ENCODE results near the gene PDZD7. TPM values are rescaled to one million over a fixed set of nuclear protein-coding genes. Genes with fewer than 3 reads are reported as not detected.

Gene PDZD7
- total and polyA plus RNA-seq, 2 donors (not counting 3 experiments of a cell fraction or from before 2014, with no cell fraction given), result 0.41 to 1.6 TPM

- no peak overlapping the region for H3K9ac ChIP-seq (replicated peaks; ENCODE audit: extremely low read depth, insufficient read depth, low read length)
- H4K20me1 ChIP-seq (replicated peaks; ENCODE audit: control insufficient read depth, extremely low read depth, insufficient read depth, low read length), result no peaks in the 10 kb centered on the region
- dilution Hi-C loops (cut with MboI; ENCODE audit: extremely low pct_ligation_motif_present, low sequenced_read_pairs) (no loop called here), intact Hi-C loops (cut with micrococcal nuclease) (no loop called here)
- H3K4me3 ChIP-seq (replicated peaks in 1 of 3; ENCODE audit: insufficient read depth in 1 of 3, low read depth in 1 of 3, low read length in 3 of 3), result no peak overlapping the region
- no peak overlapping the region for H2AFZ ChIP-seq (ENCODE audit: low read depth, low read length)
- H3K4me1 ChIP-seq (ENCODE audit: control insufficient read depth, extremely low read depth, insufficient read depth, low read length), result peaks cover 13% of the 10 kb centered on the region
- no peak overlapping the region for H3K4me2 ChIP-seq (ENCODE audit: insufficient read depth, low read length)
- no peaks in the 10 kb centered on the region for H3K27me3 ChIP-seq (ENCODE audit: control insufficient read depth in 2 of 2, insufficient read depth in 2 of 2, low read length in 2 of 2)
- H3K79me2 ChIP-seq (ENCODE audit: control insufficient read depth, insufficient read depth, low read length), result no peaks in the 10 kb centered on the region
- H3K9me3 ChIP-seq (replicated peaks; ENCODE audit: control insufficient read depth, insufficient read depth, low read length), result no peaks in the 10 kb centered on the region
- no peaks in the 10 kb centered on the region for H3K9me1 ChIP-seq (replicated peaks; ENCODE audit: control insufficient read depth, extremely low read depth, insufficient read depth, low read length)
- no peak for FAIRE-seq
- ChIA-PET CTCF (interaction anchor here (0.9 to 8.8 kb wide), 2 partner anchors 9 to 13 kb away, joined by 6 to 92 read pairs; partner anchors contain the start of gene LZTS2), POLR2A (no interaction called here)
- H3K27ac ChIP-seq (ENCODE audit: insufficient read depth, low read depth, low read length), result no peak overlapping the region
- BruUV-seq (replicated peaks), result no TSS peak
- no peak for TF ChIP-seq FOS (IDR thresholded peaks at IDR 0.05; ENCODE audit: borderline replicate concordance, insufficient read depth, low read length)
- TF ChIP-seq MYC (IDR thresholded peaks at IDR 0.05; ENCODE audit: low read depth, low read length), result no peak
- no peak for TF ChIP-seq CTCF (IDR thresholded peaks at IDR 0.05; ENCODE audit: extremely low read depth in 1 of 2, insufficient read depth in 1 of 2, low read depth in 1 of 2, low read length in 2 of 2)
- TF ChIP-seq MAX (IDR thresholded peaks at IDR 0.05; ENCODE audit: insufficient read depth, insufficient read length), result no peak
- TF ChIP-seq JUN (IDR thresholded peaks at IDR 0.05; ENCODE audit: borderline replicate concordance, insufficient read depth, insufficient read length, low read depth), result no peak
- TF ChIP-seq GATA2 (IDR thresholded peaks at IDR 0.05; ENCODE audit: insufficient read depth, insufficient read length, low read depth, low read length), result no peak
- no peak for TF ChIP-seq POLR2AphosphoS5 (IDR thresholded peaks at IDR 0.05; ENCODE audit: insufficient read depth, low read depth, low read length)
- TF ChIP-seq POLR2A (IDR thresholded peaks at IDR 0.05; ENCODE audit: low read depth, low read length), result no peak
- TF ChIP-seq EZH2 (IDR thresholded peaks at IDR 0.05; ENCODE audit: borderline replicate concordance, low read depth, low read length, severe bottlenecking), result no peak
- DNase-seq (ENCODE audit: low read depth, low spot score), result no peak
- H3K36me3 ChIP-seq (ENCODE audit: control insufficient read depth in 2 of 2, extremely low read depth in 1 of 2, insufficient read depth in 2 of 2, low read length in 2 of 2), result peaks cover 10 to 19% of the 10 kb centered on the region in 2 experiments
Measured at GRCh38 chr10:101008823-101009423, 22.0 kb downstream of the PDZD7 start.

Measured in endothelial cell of umbilical vein (primary cell).